A549 (cell line): ENCODE results near the gene TCERG1L. TPM values are rescaled to one million over a fixed set of nuclear protein-coding genes. Genes with fewer than 3 reads are reported as not detected.

Experiments used
- ATAC-seq, 2 experiments: fragments of 200-7000 bp in 1 of 2; fragments of >200 bp in 1 of 2; cut with Nextera tagmentation in 1 of 2; cut with Tn5 transposase in 1 of 2; 3 replicates each; pipeline versions ENCODE4 v1.8.0 to v1.9.1; 2018 to 2020; ENCODE audit warnings: mild to moderate bottlenecking in 1 of 2, moderate library complexity in 1 of 2
- CTCF ChIA-PET: fragments of 300-600 bp; sonication (Branson Sonifier 250); formaldehyde crosslinking; extraction: SDS; loops from one replicate; lab custom pipeline; 2021; ENCODE audit warnings: antibody characterized with exemption, inconsistent platforms; lab: Yijun Ruan, JAX
- POLR2A ChIA-PET: fragments of 350-600 bp; formaldehyde crosslinking; extraction: SDS; loops from one replicate; lab custom pipeline; 2021; ENCODE audit warnings: antibody characterized with exemption, inconsistent platforms; lab: Yijun Ruan, JAX
- DNase-seq, 2 experiments: peaks; one replicate each; pipeline versions ENCODE4 v3.0.0 to v3.0.0-alpha.2; 2011 to 2016; ENCODE audit warnings: low read depth in 1 of 2, low spot score in 1 of 2
- FAIRE-seq: peaks from 2 replicates; lab custom pipeline; 2011; peaks lifted over from hg19 to GRCh38; lab: Jason Lieb, UNC
- H3K27ac ChIP-seq, 2 experiments: fragments of >200 bp; sonication (Bioruptor Twin); formaldehyde crosslinking; 3 replicates each; pipeline ENCODE4 v1.5.1; 2016 to 2017
- H3K4me1 ChIP-seq: fragments of >200 bp; sonication (Bioruptor Twin); formaldehyde crosslinking; 3 replicates; pipeline ENCODE4 v1.6.1; 2016
- H3K4me2 ChIP-seq: fragments of >200 bp; sonication (Bioruptor Twin); formaldehyde crosslinking; 3 replicates; pipeline ENCODE4 v1.6.1; 2016
- H3K4me3 ChIP-seq: fragments of >200 bp; sonication (Bioruptor Twin); formaldehyde crosslinking; 3 replicates; pipeline ENCODE4 v1.5.1; 2016
- H3K9me3 ChIP-seq: fragments of >200 bp; sonication (Bioruptor Twin); formaldehyde crosslinking; 3 replicates; pipeline ENCODE4 v1.6.1; 2016
- BCL3 ChIP-seq: fragments of >200 bp; sonication (Bioruptor Twin); formaldehyde crosslinking; IDR thresholded peaks from 3 replicates; pipeline ENCODE4 v1.6.1; 2016
- BHLHE40 ChIP-seq: IDR thresholded peaks from 2 replicates; pipeline ENCODE4 v1.6.1; 2012; ENCODE audit warnings: low read depth, low read length, inconsistent platforms
- CBX2 ChIP-seq: fragments of 200-600 bp; sonication (generic); IDR thresholded peaks from 2 replicates; pipeline ENCODE4 v1.6.1; 2016; ENCODE audit warnings: low read depth, mild to moderate bottlenecking, borderline replicate concordance
- CBX8 ChIP-seq: fragments of 200-600 bp; sonication (generic); IDR thresholded peaks from 2 replicates; pipeline ENCODE4 v1.6.1; 2016
- ELK1 ChIP-seq: fragments of 150-350 bp; IDR thresholded peaks from 2 replicates; pipeline ENCODE4 v1.6.1; 2014; ENCODE audit warnings: low read depth, mild to moderate bottlenecking, low read length
- ESRRA ChIP-seq: fragments of 150-350 bp; IDR thresholded peaks from 2 replicates; pipeline ENCODE4 v1.6.1; 2014; ENCODE audit warnings: mild to moderate bottlenecking, low read length, borderline replicate concordance
- FOXS1 ChIP-seq: fragments of 250-450 bp; sonication (Bioruptor Pico); IDR thresholded peaks from 2 replicates; pipeline ENCODE4 v1.5.0; 2020; ENCODE audit warnings: mild to moderate bottlenecking, moderate library complexity
- HMGXB4 ChIP-seq: fragments of 250-450 bp; sonication (Bioruptor Pico); IDR thresholded peaks from 2 replicates; pipeline ENCODE4 v1.5.0; 2021; ENCODE audit warnings: mild to moderate bottlenecking, moderate library complexity, borderline replicate concordance
- HOXB5 ChIP-seq: fragments of 250-450 bp; sonication (Bioruptor Pico); IDR thresholded peaks from 2 replicates; pipeline ENCODE4 v1.5.0; 2020; ENCODE audit warnings: mild to moderate bottlenecking, moderate library complexity
- JUN ChIP-seq, 2 experiments: fragments of >200 bp; sonication (Bioruptor Twin); formaldehyde crosslinking; IDR thresholded peaks; 2 replicates in 1 of 2; 3 replicates in 1 of 2; pipeline ENCODE4 v1.6.1; 2016 to 2017
- JUNB ChIP-seq: fragments of >200 bp; sonication (Bioruptor Twin); formaldehyde crosslinking; IDR thresholded peaks from 2 replicates; pipeline ENCODE4 v1.6.1; 2016
- KDM1A ChIP-seq: fragments of 200-600 bp; sonication (generic); IDR thresholded peaks from 2 replicates; pipeline ENCODE4 v1.6.1; 2016; ENCODE audit warnings: low read depth, mild to moderate bottlenecking
- NPAS2 ChIP-seq: fragments of 250-450 bp; sonication (Bioruptor Pico); IDR thresholded peaks from 2 replicates; pipeline ENCODE4 v1.8.0; 2022; ENCODE audit warnings: mild to moderate bottlenecking, moderate library complexity, borderline replicate concordance
- POLR2AphosphoS2 ChIP-seq: conservative IDR thresholded peaks from 2 replicates; pipeline ENCODE4 v1.6.1; 2012; ENCODE audit warnings: low read length, improper control_type of control experiment, inconsistent platforms
- RAD21 ChIP-seq, 2 experiments: fragments of >200 bp in 1 of 2; sonication (Bioruptor Twin) in 1 of 2; formaldehyde crosslinking in 1 of 2; IDR thresholded peaks in 1 of 2; conservative IDR thresholded peaks in 1 of 2; 2 replicates in 1 of 2; 3 replicates in 1 of 2; pipeline ENCODE4 v1.6.1; 2012 to 2018; ENCODE audit warnings: inconsistent platforms in 1 of 2
- RCOR1 ChIP-seq: fragments of 150-350 bp; IDR thresholded peaks from 2 replicates; pipeline ENCODE4 v1.6.1; 2014; ENCODE audit warnings: antibody characterized with exemption, low read length, low read depth
- REST ChIP-seq: fragments of 200-600 bp; sonication (generic); IDR thresholded peaks from 2 replicates; pipeline ENCODE4 v1.6.1; 2016; ENCODE audit warnings: antibody characterized with exemption, mild to moderate bottlenecking, moderate library complexity
- TFCP2L1 ChIP-seq: fragments of 250-450 bp; sonication (Bioruptor Pico); IDR thresholded peaks from 2 replicates; pipeline ENCODE4 v1.5.0; 2021; ENCODE audit warnings: mild to moderate bottlenecking
- USF2 ChIP-seq: fragments of 450-650 bp; IDR thresholded peaks from 2 replicates; pipeline ENCODE4 v1.6.1; 2014; ENCODE audit warnings: antibody characterized with exemption
- ZC3H11A ChIP-seq: fragments of 450-650 bp; IDR thresholded peaks from 2 replicates; pipeline ENCODE4 v1.6.1; 2014; ENCODE audit warnings: antibody characterized with exemption, mild to moderate bottlenecking
- WGBS: methylation state at CpG from one replicate; pipeline ENCODE4 v1.1.6; 2017; ENCODE audit errors: missing lambda C conversion rate; 5-methylcytosine and 5-hydroxymethylcytosine counted together
- polyA plus RNA-seq, 4 experiments: library from polyadenylated mRNA; depleted of rRNA in 3 of 4; stranded (reverse); fragments of >200 nt; fragmentation: RNase III in 1 of 4; extraction: RNeasy Plus Mini Kit Qiagen cat#74134 plus additional on column Dnase treatment in 1 of 4; gene quantifications; 2 replicates in 3 of 4; 3 replicates in 1 of 4; pipeline ENCODE4 v1.2.3, GENCODE V29; 2011 to 2017

The TCERG1L gene
- polyA plus RNA-seq, 2 of the 4 experiments (the other 2 are of a cell fraction), result not detected

- no peak for TF ChIP-seq NPAS2 (CRISPR knock-in tag)
- TF ChIP-seq HOXB5, result no peak
- TF ChIP-seq RCOR1, result no peak
- no peak for TF ChIP-seq RAD21 (conservative IDR thresholded peaks at IDR 0.05 in 1 of 2, IDR thresholded peaks at IDR 0.05 in 1 of 2)
- no peak for TF ChIP-seq USF2
- no peak for TF ChIP-seq ELK1
- no peak for TF ChIP-seq BHLHE40
- no peak for TF ChIP-seq CBX2
- TF ChIP-seq HMGXB4, result no peak
- TF ChIP-seq REST, result no peak
- TF ChIP-seq JUN (IDR thresholded peaks at IDR 0.05), result no peak
- no peak for TF ChIP-seq POLR2AphosphoS2
- TF ChIP-seq ZC3H11A, result no peak
- no peak for TF ChIP-seq BCL3
- no peak for TF ChIP-seq FOXS1
- TF ChIP-seq TFCP2L1 (CRISPR knock-in tag), result no peak
- TF ChIP-seq KDM1A, result no peak
- no peak for TF ChIP-seq JUNB
- no peak for TF ChIP-seq ESRRA
- TF ChIP-seq CBX8, result no peak
- TF ChIP-seq, all 56 proteins: peak for 0
- no peak for FAIRE-seq
- 17% methylated on average over 11 of the region's 11 CpGs for WGBS
- no peak for DNase-seq
- no peak for ATAC-seq
- Histone ChIP-seq H3K4me1 (no peaks in the 10 kb centered on the region), H3K9me3 (no peaks in the 10 kb centered on the region), H3K4me2 (no peak overlapping the region), H3K27ac (no peak overlapping the region), H3K4me3 (no peak overlapping the region)
- CTCF ChIA-PET, result interaction anchor here (1.2 kb wide), 1 partner anchor 13 kb away, joined by 5 read pairs; no protein-coding TSS in a partner anchor
- POLR2A ChIA-PET, result no interaction called here
These were observed 54.5 kb downstream of the TCERG1L start for GRCh38 chr10:131257027-131257426.
